ENCODE data around the gene TMEM144. TPM values are rescaled to one million over a fixed set of nuclear protein-coding genes. Genes with fewer than 3 reads are reported as not detected.

Gene TMEM144
- total RNA-seq, 1 experiment from 2014 or later: 3.4 TPM

DNA sequence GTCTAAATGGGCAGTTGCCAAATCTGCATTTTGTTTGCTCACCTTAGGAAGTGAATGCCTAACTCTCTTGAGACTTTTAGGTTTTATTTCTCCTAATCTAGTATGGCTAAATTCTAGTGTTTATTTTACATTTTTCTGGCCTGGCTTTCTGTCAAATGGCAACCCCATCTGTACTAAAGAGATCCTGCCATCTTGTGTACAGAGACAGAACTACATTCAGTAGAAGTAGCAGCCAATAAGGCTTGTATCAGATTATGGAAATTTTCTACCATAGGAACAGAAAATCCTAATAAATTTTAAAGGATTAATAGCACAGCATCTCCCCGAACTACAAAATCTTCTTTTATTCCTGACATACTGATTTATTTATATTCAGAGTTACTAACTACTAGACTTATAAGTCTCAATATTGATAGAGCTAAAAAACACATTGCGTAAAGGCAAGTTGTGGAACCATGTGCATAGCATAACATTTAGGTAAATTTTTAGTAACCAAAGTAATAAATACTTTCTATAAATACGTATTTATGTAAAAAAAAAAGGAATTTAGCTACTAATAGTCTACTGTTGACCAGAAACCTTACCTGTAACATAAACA, 45.5 kb downstream of the TMEM144 start:
- no peak overlapping the region for H3K27ac ChIP-seq (ENCODE audit: insufficient read length, low read depth, low read length)
- H3K4me1 ChIP-seq (ENCODE audit: insufficient read depth, low read length): peaks cover 5% of the 10 kb centered on the region; the same call in 1 of the 2 replicates
- no peaks in the 10 kb centered on the region for H4K20me1 ChIP-seq (ENCODE audit: control insufficient read depth, insufficient read depth, insufficient read length)
- H3K14ac ChIP-seq (ENCODE audit: insufficient read depth, low read length): no peak overlapping the region
- H3K79me2 ChIP-seq (ENCODE audit: insufficient read depth, low read length): no peaks in the 10 kb centered on the region
- TF ChIP-seq CTCF (conservative IDR thresholded peaks at IDR 0.05): peak; percentile 75
- H4K91ac ChIP-seq (ENCODE audit: insufficient read length, low read depth, low read length): no peak overlapping the region
- no peak overlapping the region for H2BK5ac ChIP-seq (ENCODE audit: insufficient read length, low read length)
- H2BK12ac ChIP-seq (ENCODE audit: insufficient read length, low read depth, low read length): no peak overlapping the region
- no peak overlapping the region for H4K5ac ChIP-seq (ENCODE audit: insufficient read length, low read depth, low read length)
- H3K9me3 ChIP-seq (ENCODE audit: control insufficient read depth, low read depth, low read length): no peaks in the 10 kb centered on the region
- no peaks in the 10 kb centered on the region for H3K36me3 Mint-ChIP-seq (ENCODE audit: insufficient read depth in 1 of 3, low read depth in 3 of 3)
- H3K18ac ChIP-seq (ENCODE audit: insufficient read length, low read depth, low read length): no peak overlapping the region
- no peak overlapping the region for H3K23ac ChIP-seq (ENCODE audit: insufficient read length, low read depth, low read length)
- no peak overlapping the region for H3K9ac ChIP-seq (ENCODE audit: extremely low read depth, insufficient read length, low read length)
- H2BK120ac ChIP-seq (ENCODE audit: low read depth, low read length, poor library complexity, severe bottlenecking): no peak overlapping the region
- DNase-seq: no peak
- no peak overlapping the region for H4K8ac ChIP-seq (replicated peaks; ENCODE audit: insufficient read length, low read depth, low read length)
- H3K27me3 Mint-ChIP-seq (ENCODE audit: low read depth): no peaks in the 10 kb centered on the region
- H3K4me3 Mint-ChIP-seq: no peak overlapping the region
- H2AFZ ChIP-seq (ENCODE audit: low read length): no peak overlapping the region
- H3K4me1 Mint-ChIP-seq: peaks cover 22 to 26% of the 10 kb centered on the region in 2 experiments
- no peak overlapping the region for H2BK15ac ChIP-seq (ENCODE audit: low read depth, low read length)
- H3K9me3 Mint-ChIP-seq: no peaks in the 10 kb centered on the region
- H2AK5ac ChIP-seq (ENCODE audit: insufficient read length, low read length): no peak overlapping the region
- WGBS (ENCODE audit: extremely low coverage, insufficient read length, low lambda C conversion rate): no CpG with 5 or more reads among the region's 3 CpGs
- no peaks in the 10 kb centered on the region for H3K27me3 ChIP-seq (ENCODE audit: insufficient read depth, low read length)
- H3K27ac Mint-ChIP-seq: no peak overlapping the region
- no peaks in the 10 kb centered on the region for H3K79me1 ChIP-seq (ENCODE audit: insufficient read depth, low read depth, low read length, poor library complexity, severe bottlenecking)
- no peak overlapping the region for H3T11ph ChIP-seq (ENCODE audit: low read length)
- no peak overlapping the region for H3K4me2 ChIP-seq (ENCODE audit: insufficient read depth, insufficient read length, low read length)
- no peak overlapping the region for H2BK20ac ChIP-seq (ENCODE audit: low read depth, low read length, poor library complexity, severe bottlenecking)
- H3K23me2 ChIP-seq (ENCODE audit: insufficient read length, low read depth, low read length, poor library complexity, severe bottlenecking): no peaks in the 10 kb centered on the region
- H3K4ac ChIP-seq (ENCODE audit: low read depth, low read length): no peak overlapping the region
- H3K56ac ChIP-seq (ENCODE audit: insufficient read length, low read depth, low read length): no peak overlapping the region

All from H9 (cell line).